CD1c-positive myeloid dendritic cell (primary cell): Measurements from ENCODE around the gene ZNF407.

Experiments used
- DNase-seq: peaks from one replicate; pipeline ENCODE4 v3.0.0-alpha.2; 2016; ENCODE audit errors: extremely low spot score

ZNF407 gene

GRCh38 chr18:74679006-74679678 lies 81.5 kb downstream of the ZNF407 start:
- no peak for DNase-seq

- no peak for DNase-seq
Measured at GRCh38 chr18:74679679-74680076, 82.0 kb downstream of the ZNF407 start.

DNA sequence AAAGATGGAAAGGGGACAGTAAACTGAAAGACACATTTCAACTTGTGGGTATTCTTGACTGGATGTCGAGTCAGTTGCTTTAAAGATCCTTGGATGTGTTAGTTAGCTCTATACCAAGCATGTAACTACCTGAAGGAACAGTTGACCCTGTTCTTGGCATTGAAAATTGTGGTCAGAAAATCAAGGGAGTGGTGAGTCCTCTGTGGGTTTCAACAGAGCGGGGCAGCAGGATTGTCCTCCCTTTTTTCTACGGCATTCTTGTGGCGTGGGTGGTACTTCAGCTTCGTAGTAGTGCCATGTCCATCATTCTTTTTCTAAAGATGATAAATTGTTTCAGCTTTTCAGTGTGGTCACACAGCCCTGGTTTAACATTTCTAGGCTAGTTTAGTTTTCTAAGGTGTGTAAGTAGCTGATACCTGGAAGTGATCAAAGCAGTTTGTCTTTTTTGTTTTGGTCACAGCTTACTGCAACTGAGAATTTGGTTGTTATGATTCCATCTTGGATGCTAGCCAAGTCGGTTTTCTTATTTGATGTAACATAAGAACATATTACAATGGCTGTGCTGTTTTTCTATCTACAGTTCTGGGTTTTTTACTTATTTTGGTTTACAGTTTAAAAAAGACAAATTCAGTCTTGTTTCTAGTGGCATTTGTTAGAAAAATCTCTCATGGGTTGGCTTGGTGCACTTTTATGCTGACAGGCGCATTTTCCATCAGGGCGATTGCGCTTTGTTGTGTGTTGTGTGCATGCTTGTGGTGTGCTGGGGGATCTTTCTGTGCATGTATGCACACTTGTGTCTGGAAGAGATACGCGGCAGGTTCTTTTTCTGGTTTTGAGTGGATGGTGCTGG lies 84.7 kb downstream of the ZNF407 start:
- DNase-seq = no peak

GRCh38 chr18:74682991-74683297 lies 85.3 kb downstream of the ZNF407 start:
- no peak for DNase-seq

DNA sequence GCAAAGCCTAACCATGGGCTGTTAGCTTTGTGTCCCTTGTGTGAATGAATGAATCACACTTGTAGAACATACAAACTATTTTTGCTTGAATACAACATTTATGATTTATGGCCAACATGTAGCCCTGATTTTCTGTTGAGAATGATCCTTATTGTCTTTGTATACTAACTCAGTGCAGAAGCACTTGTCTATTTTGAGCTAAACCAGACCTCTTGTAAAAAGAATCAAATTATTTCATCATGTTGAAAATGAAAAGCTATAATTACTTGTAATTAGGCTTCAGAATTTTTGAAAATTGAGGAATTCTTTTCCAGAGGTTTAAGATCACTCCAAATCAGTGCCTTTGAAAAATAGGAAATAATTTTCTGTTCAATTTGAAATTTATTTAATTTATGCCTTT lies 85.9 kb downstream of the ZNF407 start:
- DNase-seq = no peak

GRCh38 chr18:74689251-74689650 lies 91.6 kb downstream of the ZNF407 start:
- no peak for DNase-seq

DNA sequence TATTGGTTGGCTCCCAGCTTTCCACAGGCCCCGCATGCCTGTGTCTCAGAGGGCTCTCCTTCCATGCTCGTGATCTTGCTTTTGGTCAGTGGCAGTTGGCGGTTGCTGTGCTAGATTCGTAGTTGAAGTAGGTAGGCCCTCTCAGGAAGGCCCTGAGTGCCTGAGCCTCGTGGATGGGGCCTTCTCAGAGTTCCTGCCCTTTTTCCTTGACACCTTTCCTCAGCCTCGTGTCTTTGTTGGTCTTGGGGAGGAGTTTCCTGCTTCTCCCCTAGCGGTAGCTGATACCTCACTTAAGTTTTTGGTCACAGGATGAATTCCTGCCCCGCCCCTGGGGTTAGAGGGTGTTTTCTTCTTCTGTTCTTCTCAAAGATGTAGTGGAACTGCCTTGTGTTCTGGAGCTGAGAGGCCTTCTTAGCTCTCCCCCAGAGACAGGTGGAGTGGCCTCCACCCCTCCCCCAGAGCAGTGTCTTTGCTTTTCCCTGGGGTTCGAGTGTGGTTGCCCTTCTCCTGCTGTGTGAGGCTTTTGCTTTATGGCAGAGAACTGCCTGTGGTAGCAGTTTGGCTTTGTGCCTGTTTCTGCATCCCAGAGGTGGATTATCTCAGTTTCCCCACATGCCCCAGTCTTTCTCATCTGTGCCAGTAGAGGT lies 94.8 kb downstream of the ZNF407 start:
- no peak for DNase-seq

DNA sequence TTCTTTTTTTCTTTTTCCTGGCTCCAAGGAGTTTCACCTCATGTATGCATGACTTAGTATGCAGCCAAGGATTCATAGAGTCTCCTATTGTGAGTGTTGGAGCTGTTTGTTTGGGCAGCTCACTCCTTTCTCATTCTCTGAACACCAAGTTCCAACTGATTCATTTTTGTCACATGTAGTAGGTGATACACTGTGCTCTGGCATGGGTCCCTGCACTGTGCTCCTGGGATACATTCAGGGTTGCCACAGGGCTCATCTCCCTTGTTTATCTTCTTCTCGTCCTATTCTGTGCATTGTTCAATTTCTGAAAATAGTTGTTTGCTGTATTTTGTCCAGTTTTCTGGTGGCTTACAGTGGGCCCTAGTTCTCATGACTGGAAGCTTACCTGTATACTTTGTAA lies 96.8 kb downstream of the ZNF407 start:
- DNase-seq = no peak

DNA sequence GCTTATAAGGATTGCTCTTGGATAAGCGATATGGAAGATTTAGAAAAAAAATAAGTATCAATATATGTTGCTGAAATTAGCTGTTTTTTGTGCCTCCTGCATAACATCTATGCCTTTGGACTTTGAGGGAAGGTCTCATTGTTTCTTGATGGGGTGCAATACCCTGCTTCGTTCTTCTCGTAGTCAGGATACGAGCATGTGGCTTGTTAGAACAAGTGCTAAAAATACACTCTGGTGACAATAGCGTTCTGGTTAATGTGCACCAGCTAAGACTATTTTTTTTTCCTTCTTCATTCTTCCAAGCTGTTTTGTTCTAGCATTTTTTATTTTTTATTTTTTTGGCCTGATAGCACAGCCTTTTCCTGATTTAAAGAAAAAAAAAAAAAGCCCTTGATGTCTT lies 97.5 kb downstream of the ZNF407 start:
- DNase-seq = no peak

- no peak for DNase-seq
Measured at GRCh38 chr18:74698881-74699280, 101.2 kb downstream of the ZNF407 start.

DNA sequence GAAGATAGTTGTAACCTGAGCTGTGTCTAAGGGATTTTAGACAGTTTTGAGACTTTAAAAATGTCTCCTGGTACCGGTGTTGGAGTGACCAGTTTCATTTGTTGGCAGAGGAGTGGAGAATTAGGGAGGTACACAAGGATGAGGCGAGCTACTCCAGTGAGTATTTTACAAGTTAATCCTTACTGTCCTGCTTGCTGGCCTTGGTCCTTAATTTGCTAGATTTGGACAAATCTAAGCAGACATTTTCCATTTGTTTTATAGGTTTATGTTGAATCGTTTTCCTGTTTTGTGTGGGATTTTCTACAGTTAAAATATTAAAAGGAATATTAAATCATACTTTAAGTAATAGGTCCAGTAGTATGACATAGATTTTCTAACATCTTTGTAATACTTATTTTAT lies 101.8 kb downstream of the ZNF407 start:
- no peak for DNase-seq

DNA sequence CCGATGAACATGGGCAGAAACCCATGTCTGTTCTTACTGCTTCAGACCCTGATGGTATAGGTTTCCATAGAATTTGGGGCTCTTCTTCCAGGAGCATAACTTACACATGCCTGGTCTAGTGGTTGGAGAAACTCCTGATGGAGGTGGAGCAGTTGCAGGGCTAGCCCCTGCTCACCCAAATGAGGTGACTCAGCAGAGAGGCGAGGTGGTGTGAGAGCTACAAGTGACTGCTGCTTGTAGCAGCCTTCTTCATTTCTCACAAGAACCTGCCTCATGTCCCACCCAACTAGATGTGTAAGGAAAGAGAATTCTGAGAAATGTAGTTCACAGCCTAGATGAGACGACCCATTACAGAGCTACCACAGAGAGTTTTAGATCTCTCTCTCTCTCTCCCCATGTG lies 105.3 kb downstream of the ZNF407 start:
- DNase-seq = no peak

DNA sequence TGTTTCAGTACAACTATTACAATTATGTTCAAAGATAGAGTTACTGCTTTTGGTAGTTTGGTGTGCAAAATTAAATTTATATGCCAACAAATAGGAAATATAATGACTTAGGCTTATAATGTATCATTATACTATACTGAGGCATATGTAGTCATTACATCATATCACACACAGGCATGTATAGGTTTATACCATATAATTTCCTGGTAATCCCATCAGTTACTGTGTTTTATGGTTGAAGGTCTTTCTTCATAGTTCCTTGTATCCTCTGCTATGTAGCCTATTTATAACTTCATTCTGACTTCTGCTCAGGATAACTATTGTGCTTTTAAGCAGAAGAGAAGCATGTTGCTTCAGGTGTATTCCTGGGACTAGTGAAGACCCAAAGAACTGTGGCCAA lies 110.5 kb downstream of the ZNF407 start:
- DNase-seq = no peak

- no peak for DNase-seq
Measured at GRCh38 chr18:74709452-74709851, 111.8 kb downstream of the ZNF407 start.

- DNase-seq = no peak
Measured at GRCh38 chr18:74714120-74714519, 116.5 kb downstream of the ZNF407 start.

GRCh38 chr18:74714791-74715190 lies 117.1 kb downstream of the ZNF407 start:
- DNase-seq = no peak

DNA sequence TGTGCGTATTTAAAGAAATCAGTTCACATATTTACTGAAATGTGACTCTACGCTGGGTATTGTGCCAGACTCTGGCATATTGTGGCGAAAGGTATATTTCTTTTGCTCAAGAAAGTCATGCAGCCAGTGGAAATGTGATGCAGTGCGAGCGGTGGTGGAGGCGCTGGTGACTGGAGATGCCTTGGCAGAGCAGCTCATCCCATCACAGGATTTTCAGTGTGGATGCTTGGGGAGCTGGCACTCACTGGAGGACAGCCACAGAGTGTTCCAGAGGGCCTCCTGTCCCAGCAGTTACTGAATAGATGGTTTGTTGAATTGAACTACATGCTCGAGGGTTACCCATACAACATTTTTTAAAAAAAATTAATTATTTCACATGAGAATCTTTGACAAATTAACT lies 117.6 kb downstream of the ZNF407 start:
- no peak for DNase-seq

GRCh38 chr18:74715865-74716712 lies 118.4 kb downstream of the ZNF407 start:
- no peak for DNase-seq

DNA sequence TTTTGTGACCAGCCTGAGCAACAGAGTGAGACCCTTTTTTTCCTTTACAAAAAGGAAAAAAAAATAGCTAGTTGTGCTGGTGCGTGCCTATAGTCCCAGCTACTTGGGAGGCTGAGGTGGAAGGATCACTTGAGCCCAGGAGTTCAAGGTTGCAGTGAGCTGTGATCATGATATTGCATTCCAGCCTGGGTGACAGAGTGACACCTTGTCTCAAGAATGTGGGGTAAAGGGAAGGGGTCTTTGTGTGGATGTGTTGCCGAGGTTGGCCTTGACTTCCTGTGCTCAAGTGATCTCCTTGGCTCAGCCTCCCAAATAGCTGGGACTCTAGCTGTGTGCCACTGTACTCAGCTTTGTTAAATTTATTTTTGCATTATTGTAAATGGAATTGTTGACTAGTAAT lies 120.6 kb downstream of the ZNF407 start:
- DNase-seq = no peak

- DNase-seq = no peak
Measured at GRCh38 chr18:74722237-74722636, 124.6 kb downstream of the ZNF407 start.

GRCh38 chr18:74724186-74724585 lies 126.5 kb downstream of the ZNF407 start:
- no peak for DNase-seq

DNA sequence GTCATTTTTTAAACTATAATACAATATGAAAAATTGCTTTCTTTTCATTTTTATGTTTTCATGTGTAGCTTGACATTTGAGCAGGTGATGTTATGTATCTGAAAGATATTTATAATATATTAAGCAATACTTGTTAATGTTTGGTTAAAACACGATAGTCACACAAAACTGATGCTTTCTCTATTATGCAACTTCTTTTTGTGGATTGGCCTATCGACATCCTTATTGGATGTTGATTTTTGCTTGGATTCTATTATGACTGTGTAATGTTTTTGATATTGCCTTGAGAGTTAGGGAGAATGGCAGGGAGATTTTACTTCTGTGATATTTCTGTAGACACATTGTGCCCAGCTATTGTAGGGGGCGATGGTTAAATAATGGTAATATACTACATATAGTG lies 128.0 kb downstream of the ZNF407 start:
- DNase-seq = no peak
